DMS53 treated with DMSO at 0.1 percent for 48 hours (cell line): ENCODE results near the gene NSMCE3.

Experiments used
- DNase-seq: peaks from one replicate; lab custom pipeline; 2025; ENCODE audit not compliant: unreplicated experiment; lab: John Stamatoyannopoulos, UW

NSMCE3 gene

DNA sequence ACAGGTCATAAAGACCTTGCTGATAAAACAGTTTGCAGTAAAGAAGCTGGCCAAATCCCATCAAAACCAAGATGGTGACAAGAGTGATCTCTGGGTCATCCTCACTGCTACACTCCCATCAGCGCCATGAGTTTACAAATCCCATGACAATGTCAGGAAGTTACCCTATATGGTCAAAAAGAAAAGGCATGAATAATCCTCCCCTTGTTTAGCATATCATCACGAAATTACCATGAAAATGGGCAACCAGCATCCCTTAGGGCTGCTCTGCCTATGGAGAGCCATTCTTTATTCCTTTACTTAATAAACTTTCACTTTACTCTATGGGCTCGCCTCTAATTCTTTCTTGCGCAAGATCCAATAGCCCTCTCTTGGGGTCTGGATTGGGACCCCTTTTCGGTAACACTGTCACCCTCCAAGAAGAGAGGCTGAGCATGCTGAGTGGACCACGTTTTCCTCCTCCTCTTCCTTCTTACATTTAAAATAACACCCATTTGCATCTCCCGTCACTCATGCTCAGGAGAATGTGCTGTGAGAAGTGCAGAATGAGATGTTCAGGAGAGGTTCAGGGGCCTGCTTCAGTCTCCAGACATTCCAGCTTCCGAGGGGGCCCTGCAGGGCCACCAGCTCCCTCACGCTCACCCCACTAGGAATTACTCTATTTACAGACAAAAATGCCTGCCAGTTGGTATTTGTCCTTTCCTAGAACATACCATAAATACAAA lies 47.3 kb downstream of the NSMCE3 start:
- DNase-seq, result no peak

GRCh38 chr15:29220852-29221251 lies 48.8 kb downstream of the NSMCE3 start:
- DNase-seq, result no peak

DNA sequence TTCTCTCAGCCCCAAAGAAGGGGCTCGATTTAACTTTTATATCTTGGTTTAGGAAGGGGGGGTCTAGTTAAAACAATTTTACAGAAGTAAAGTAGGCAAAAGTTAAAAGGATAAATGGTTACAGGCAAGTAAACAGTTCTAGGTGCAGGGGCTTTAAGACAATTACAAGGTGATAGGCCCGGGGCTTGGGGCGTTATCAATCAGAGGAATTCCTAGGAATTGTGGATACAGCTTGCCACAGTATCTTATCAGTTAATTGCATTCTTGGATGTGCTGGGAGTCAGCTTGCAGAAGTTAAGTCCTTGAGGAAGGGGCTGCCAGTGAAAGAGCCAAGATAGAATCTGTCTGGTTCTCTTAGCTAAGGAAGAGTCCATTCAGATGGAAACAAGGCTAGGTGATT lies 52.7 kb downstream of the NSMCE3 start:
- DNase-seq, result no peak
